Cardiac atrium fibroblast (primary cell): ENCODE measurements around the gene GDF9. TPM values are rescaled to one million over a fixed set of nuclear protein-coding genes. Genes with fewer than 3 reads are reported as not detected.

ENCODE experiments used
- total RNA-seq: library from RNA; depleted of rRNA; stranded (reverse); fragments of >200 nt; gene quantifications from 2 replicates; pipeline ENCODE4 v1.2.3, GENCODE V29; 2015

The GDF9 gene
- total RNA-seq = not detected in 2 replicates

GRCh38 chr5:132866342-132867045 is at the start of gene GDF9, which contains the start of gene UQCRQ:
GDF9 (minus strand) TSS chr5:132866469; CDS start chr5:132864533, 1,936 bp downstream.
UQCRQ (plus strand) TSS chr5:132866642; CDS start chr5:132866882, 240 bp downstream.

GRCh38 chr5:132873119-132873929 is 7.1 kb upstream of the GDF9 start, which contains the start of gene LEAP2:
LEAP2 (plus strand) TSS chr5:132873668; CDS start chr5:132873695, 27 bp downstream.

GRCh38 chr5:132830436-132831094 is 35.7 kb downstream of the GDF9 start, which contains the start of gene SHROOM1:
SHROOM1 (minus strand) TSS chr5:132830647; CDS start chr5:132826140, 4,507 bp downstream.

GRCh38 chr5:132812781-132813598 is 53.3 kb downstream of the GDF9 start, which contains the start of gene SOWAHA:
SOWAHA (plus strand) TSS chr5:132813302; CDS start chr5:132813622, 320 bp downstream.

Other genes with a start within 250 kb of the GDF9 start
- 1.3 TPM in 1 of 2 replicates, not detected in the other for gene IL13, start 208.3 kb downstream of the GDF9 start, total RNA-seq
- not detected in 2 replicates for gene IL4, start 192.5 kb downstream of the GDF9 start, total RNA-seq
- 3.2 and 5.1 TPM in 2 replicates for gene KIF3A, start 128.9 kb downstream of the GDF9 start, total RNA-seq
- gene CCNI2, start 119.0 kb downstream of the GDF9 start, total RNA-seq = not detected in 2 replicates
- 26.9 and 41.5 TPM in 2 replicates for gene SEPTIN8, start 89.2 kb downstream of the GDF9 start, total RNA-seq
- 0.16 TPM in 1 of 2 replicates, not detected in the other for gene SOWAHA, start 53.2 kb downstream of the GDF9 start, total RNA-seq
- 5.2 and 19.1 TPM in 2 replicates for gene SHROOM1, start 35.8 kb downstream of the GDF9 start, total RNA-seq
- gene UQCRQ, start 173 bp upstream of the GDF9 start, total RNA-seq = 149 and 159 TPM in 2 replicates
- gene LEAP2, start 7.2 kb upstream of the GDF9 start, total RNA-seq = 0.16 TPM in 1 of 2 replicates, not detected in the other
- gene AFF4, start 97.2 kb upstream of the GDF9 start, total RNA-seq = 28.3 and 47.8 TPM in 2 replicates
- 4.2 and 12.5 TPM in 2 replicates for gene ZCCHC10, start 160.1 kb upstream of the GDF9 start, total RNA-seq
- 69.3 and 80.7 TPM in 2 replicates for gene HSPA4, start 185.5 kb upstream of the GDF9 start, total RNA-seq